SH-SY5Y (cell line): Measurements from ENCODE around the gene LRFN2.

Experiments used
- GATA2 ChIP-seq: IDR thresholded peaks from 2 replicates; pipeline ENCODE4 v1.6.1; 2011; ENCODE audit warnings: mild to moderate bottlenecking, low read depth, low read length
- GATA3 ChIP-seq: IDR thresholded peaks from 2 replicates; pipeline ENCODE4 v1.6.1; 2011; ENCODE audit warnings: low read depth, mild to moderate bottlenecking, low read length, moderate library complexity

DNA sequence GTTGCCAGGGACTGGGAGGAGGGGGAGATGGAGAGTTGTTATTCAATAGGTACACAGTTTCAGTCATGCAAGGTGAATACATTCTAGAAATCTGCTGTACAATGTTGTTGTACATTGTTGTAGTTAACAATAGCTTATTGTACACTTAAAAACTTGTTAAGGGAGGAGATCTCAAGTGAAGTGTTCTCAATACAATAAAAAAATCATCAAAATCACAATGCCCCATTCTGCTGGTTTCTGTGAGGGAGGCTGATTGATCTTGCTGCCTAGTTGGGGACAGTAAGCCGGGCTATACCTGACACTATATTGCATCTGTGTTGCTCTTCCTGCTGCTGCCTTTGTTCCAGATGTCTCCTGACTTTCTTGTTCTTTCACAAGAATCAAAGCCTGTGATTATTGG, 232.1 kb downstream of the LRFN2 start:
- TF ChIP-seq GATA2 (no peak), GATA3 (no peak)
